IMR-90 (cell line): ENCODE results near the gene ATP8B2. TPM values are rescaled to one million over a fixed set of nuclear protein-coding genes. Genes with fewer than 3 reads are reported as not detected.

ENCODE experiments used
- ATAC-seq: fragments of 200-7000 bp; cut with Tn5 transposase; 2 replicates; pipeline ENCODE4 v1.9.1; 2020; ENCODE audit warnings: low read depth, mild to moderate bottlenecking, moderate library complexity
- BruUV-seq: library from RNA; stranded (reverse); fragments of 400-500 nt; replicated peaks from 2 replicates; lab custom pipeline; 2021; lab: Mats Ljungman, UMichigan
- CTCF ChIA-PET: fragments of 300-600 bp; formaldehyde crosslinking; extraction: SDS; loops from one replicate; lab custom pipeline; 2021; ENCODE audit warnings: antibody characterized with exemption; lab: Yijun Ruan, JAX
- POLR2A ChIA-PET: fragments of 300-600 bp; sonication (Branson Sonifier 250); formaldehyde crosslinking; loops from one replicate; lab custom pipeline; 2022; ENCODE audit warnings: antibody characterized with exemption; ENCODE audit not compliant: unreplicated experiment; lab: Charles Lee
- DNase-seq: peaks from one replicate; pipeline ENCODE4 v3.0.0; 2013
- H2AFZ ChIP-seq: replicated peaks from 2 replicates; pipeline ENCODE3; 2013; ENCODE audit warnings: low read length, mild to moderate bottlenecking; ENCODE audit not compliant: poor library complexity
- H2AK5ac ChIP-seq: 2 replicates; pipeline ENCODE4 v1.6.1; 2013; ENCODE audit warnings: low read depth, low read length, inconsistent platforms
- H2AK9ac ChIP-seq: replicated peaks from 2 replicates; pipeline ENCODE3; 2013; ENCODE audit warnings: mild to moderate bottlenecking, low read depth, low read length, moderate library complexity; ENCODE audit not compliant: poor library complexity
- H2BK120ac ChIP-seq: 2 replicates; pipeline ENCODE4 v1.6.1; 2013; ENCODE audit warnings: low read depth, low read length, inconsistent platforms
- H2BK15ac ChIP-seq: 3 replicates; pipeline ENCODE4 v1.6.1; 2013; ENCODE audit warnings: low read depth, low read length, inconsistent platforms
- H2BK20ac ChIP-seq: 2 replicates; pipeline ENCODE4 v1.6.1; 2013; ENCODE audit warnings: low read depth, mild to moderate bottlenecking, inconsistent platforms, low read length, moderate library complexity
- H2BK5ac ChIP-seq: 2 replicates; pipeline ENCODE4 v1.6.1; 2013; ENCODE audit warnings: mild to moderate bottlenecking, low read depth, low read length, inconsistent platforms; ENCODE audit not compliant: poor library complexity, severe bottlenecking
- H3K14ac ChIP-seq: replicated peaks from 2 replicates; pipeline ENCODE4 v1.6.1; 2013; ENCODE audit warnings: low read depth, low read length, inconsistent platforms
- H3K18ac ChIP-seq: 2 replicates; pipeline ENCODE4 v1.6.1; 2013; ENCODE audit warnings: low read depth, low read length, control low read depth
- H3K23ac ChIP-seq: 2 replicates; pipeline ENCODE4 v1.6.1; 2013; ENCODE audit warnings: low read depth, low read length, inconsistent platforms
- H3K27ac ChIP-seq: 2 replicates; pipeline ENCODE4 v1.5.1; 2013; ENCODE audit warnings: mild to moderate bottlenecking, control low read depth, low read length; ENCODE audit not compliant: insufficient read depth
- H3K27me3 ChIP-seq: 2 replicates; pipeline ENCODE4 v1.6.1; 2013; ENCODE audit warnings: low read length; ENCODE audit not compliant: control insufficient read depth, insufficient read depth
- H3K36me3 ChIP-seq: 2 replicates; pipeline ENCODE4 v1.6.1; 2013; ENCODE audit warnings: low read length, mixed read lengths; ENCODE audit not compliant: control insufficient read depth, insufficient read depth
- H3K4ac ChIP-seq: 2 replicates; pipeline ENCODE4 v1.6.1; 2013; ENCODE audit warnings: low read depth, low read length, inconsistent platforms
- H3K4me1 ChIP-seq: 2 replicates; pipeline ENCODE4 v1.6.1; 2013; ENCODE audit warnings: low read length, mixed read lengths; ENCODE audit not compliant: control insufficient read depth, insufficient read depth
- H3K4me2 ChIP-seq: 2 replicates; pipeline ENCODE4 v1.6.1; 2013; ENCODE audit warnings: low read depth, mild to moderate bottlenecking, control low read depth, low read length, moderate library complexity
- H3K4me3 ChIP-seq: 2 replicates; pipeline ENCODE4 v1.5.1; 2013; ENCODE audit warnings: low read depth, mild to moderate bottlenecking, control low read depth, low read length, moderate library complexity; ENCODE audit not compliant: insufficient read depth
- H3K56ac ChIP-seq: 2 replicates; pipeline ENCODE4 v1.6.1; 2013; ENCODE audit warnings: low read length, inconsistent platforms; ENCODE audit not compliant: insufficient read depth; ENCODE audit errors: extremely low read depth
- H3K79me1 ChIP-seq, 2 experiments: 2 replicates each; pipeline ENCODE4 v1.6.1; 2013; ENCODE audit warnings: low read length in 2 of 2, inconsistent platforms in 1 of 2, low read depth in 1 of 2
- H3K9ac ChIP-seq: 2 replicates; pipeline ENCODE4 v1.6.1; 2013; ENCODE audit warnings: low read depth, low read length, control low read depth
- H3K9me1 ChIP-seq: 2 replicates; pipeline ENCODE4 v1.6.1; 2013; ENCODE audit warnings: low read length, inconsistent platforms; ENCODE audit not compliant: insufficient read depth
- H3K9me3 ChIP-seq: 2 replicates; pipeline ENCODE4 v1.6.1; 2013; ENCODE audit warnings: low read length; ENCODE audit not compliant: control insufficient read depth, insufficient read depth
- H4K20me1 ChIP-seq: 2 replicates; pipeline ENCODE4 v1.6.1; 2013; ENCODE audit warnings: low read length, inconsistent platforms; ENCODE audit not compliant: insufficient read depth
- H4K5ac ChIP-seq: 2 replicates; pipeline ENCODE4 v1.6.1; 2013; ENCODE audit warnings: mild to moderate bottlenecking, low read depth, low read length, control low read depth
- H4K8ac ChIP-seq, 2 experiments: 2 replicates each; pipeline ENCODE4 v1.6.1; 2013; ENCODE audit warnings: low read depth in 2 of 2, low read length in 2 of 2, control low read depth in 1 of 2, inconsistent platforms in 1 of 2
- H4K91ac ChIP-seq: 2 replicates; pipeline ENCODE4 v1.6.1; 2013; ENCODE audit warnings: low read depth, low read length, inconsistent platforms; ENCODE audit not compliant: insufficient read depth
- BHLHE40 ChIP-seq: fragments of 150-350 bp; IDR thresholded peaks from 2 replicates; pipeline ENCODE4 v1.6.1; 2016; ENCODE audit warnings: mild to moderate bottlenecking, low read depth, low read length
- CEBPB ChIP-seq: IDR thresholded peaks from 2 replicates; pipeline ENCODE4 v1.6.1; 2012; ENCODE audit warnings: low read depth, low read length, improper control_type of control experiment
- CHD1 ChIP-seq: IDR thresholded peaks from 2 replicates; pipeline ENCODE4 v1.6.1; 2012; ENCODE audit warnings: low read depth, low read length, improper control_type of control experiment
- ELK1 ChIP-seq: fragments of 150-350 bp; IDR thresholded peaks from 2 replicates; pipeline ENCODE4 v1.6.1; 2016; ENCODE audit warnings: low read depth, mild to moderate bottlenecking, low read length, moderate library complexity, borderline replicate concordance
- FOS ChIP-seq: fragments of 150-350 bp; IDR thresholded peaks from 2 replicates; pipeline ENCODE4 v1.6.1; 2016; ENCODE audit warnings: low read depth, low read length
- MAFK ChIP-seq: IDR thresholded peaks from 2 replicates; pipeline ENCODE4 v1.6.1; 2012; ENCODE audit warnings: low read depth, low read length, improper control_type of control experiment
- MAZ ChIP-seq: IDR thresholded peaks from 2 replicates; pipeline ENCODE4 v1.6.1; 2012; ENCODE audit warnings: low read depth, mild to moderate bottlenecking, low read length, improper control_type of control experiment, moderate library complexity, borderline replicate concordance
- MXI1 ChIP-seq: IDR thresholded peaks from 2 replicates; pipeline ENCODE4 v1.6.1; 2012; ENCODE audit warnings: low read depth, mild to moderate bottlenecking, low read length, moderate library complexity, borderline replicate concordance
- NFE2L2 ChIP-seq: fragments of 150-350 bp; IDR thresholded peaks from 2 replicates; pipeline ENCODE4 v1.6.1; 2016; ENCODE audit warnings: low read depth, mild to moderate bottlenecking, low read length
- POLR2A ChIP-seq: IDR thresholded peaks from 2 replicates; pipeline ENCODE4 v1.6.1; 2012; ENCODE audit warnings: mild to moderate bottlenecking, low read depth, low read length
- RAD21 ChIP-seq: IDR thresholded peaks from 2 replicates; pipeline ENCODE4 v1.6.1; 2012; ENCODE audit warnings: low read length, improper control_type of control experiment
- RCOR1 ChIP-seq: IDR thresholded peaks from 2 replicates; pipeline ENCODE4 v1.6.1; 2012; ENCODE audit warnings: mild to moderate bottlenecking, low read length, improper control_type of control experiment; ENCODE audit not compliant: insufficient replicate concordance
- SMC3 ChIP-seq: fragments of 150-350 bp; IDR thresholded peaks from 2 replicates; pipeline ENCODE4 v1.6.1; 2016; ENCODE audit warnings: low read depth, mild to moderate bottlenecking, antibody characterized with exemption, low read length, moderate library complexity
- USF2 ChIP-seq: fragments of 150-350 bp; IDR thresholded peaks from 2 replicates; pipeline ENCODE4 v1.6.1; 2017; ENCODE audit warnings: mild to moderate bottlenecking, antibody characterized with exemption, low read length, low read depth
- WGBS, 2 experiments: methylation state at CpG; one replicate each; pipeline versions ENCODE4 v1.1.5 to v1.1.7; 2013; ENCODE audit warnings: missing lambda C conversion rate in 2 of 2; ENCODE audit not compliant: insufficient read length in 1 of 2; ENCODE audit errors: extremely low coverage in 2 of 2; 5-methylcytosine and 5-hydroxymethylcytosine counted together
- dilution Hi-C: fragments of 300-500 bp; cut with HindIII; formaldehyde crosslinking; loops from one replicate; pipeline ENCODE4 v1.14.3; 2018; ENCODE audit warnings: low sequenced_read_pairs; ENCODE audit not compliant: unreplicated experiment
- in situ Hi-C: fragments of 300-500 bp; cut with MboI; formaldehyde crosslinking; loops from 3 replicates; pipeline ENCODE4 v1.14.3; 2019; ENCODE audit warnings: low sequenced_read_pairs, inconsistent platforms, mixed read lengths
- intact Hi-C: fragments of 100-400 bp; cut with micrococcal nuclease; formaldehyde crosslinking; loops from 2 replicates; pipeline ENCODE4 v1.10.0; 2022
- polyA plus RNA-seq, 3 experiments: library from polyadenylated mRNA; depleted of rRNA; stranded (reverse); fragments of >200 nt; gene quantifications; 2 replicates each; pipeline ENCODE4 v1.2.3, GENCODE V29; 2012; ENCODE audit warnings: low replicate concordance in 1 of 3
- total RNA-seq: library from RNA; depleted of rRNA; stranded (reverse); fragments of >200 nt; gene quantifications from 2 replicates; pipeline ENCODE4 v1.2.3, GENCODE V29; 2012

ATP8B2 gene
- total and polyA plus RNA-seq, 2 of the 4 experiments (the other 2 are of a cell fraction), result 79.4 to 91.0 TPM

- H3K4ac ChIP-seq, result no peak overlapping the region
These were observed 13.6 kb downstream of the ATP8B2 start for GRCh38 chr1:154338875-154339274.

More at GRCh38 chr1:154338875-154339274, 13.6 kb downstream of the ATP8B2 start:
- H3K27ac ChIP-seq, result no peak overlapping the region
- no peak overlapping the region for H4K91ac ChIP-seq
- H3K9ac ChIP-seq, result no peak overlapping the region
- H4K8ac ChIP-seq, result no peak overlapping the region
- in situ Hi-C loops, result loop anchor here (5.0 kb wide), 1 partner anchor 67 kb away; the partner anchor contains the start of gene HAX1
- peaks cover 10% of the 10 kb centered on the region; the same call in 1 of the 2 replicates for H4K20me1 ChIP-seq
- no peaks in the 10 kb centered on the region for H3K27me3 ChIP-seq
- intact Hi-C loops, result no loop called here
- H3K18ac ChIP-seq, result no peak overlapping the region
- H2BK20ac ChIP-seq, result no peak overlapping the region
- no peak overlapping the region for H3K23ac ChIP-seq
- dilution Hi-C loops, result no loop called here
- no peak overlapping the region for H2BK5ac ChIP-seq
- no peak overlapping the region for H2BK120ac ChIP-seq
- H3K14ac ChIP-seq, result no peak overlapping the region
- WGBS, 2 experiments, result no CpG with 5 or more reads among the region's 2 CpGs
- ATAC-seq (no peak), DNase-seq (no peak)
- no peak overlapping the region for H4K5ac ChIP-seq
- peaks cover 9% of the 10 kb centered on the region for H3K4me1 ChIP-seq
- peaks cover 5% of the 10 kb centered on the region; the same call in 1 of the 2 replicates for H3K9me1 ChIP-seq
- no peak overlapping the region for H2AK9ac ChIP-seq
- H3K9me3 ChIP-seq, result no peaks in the 10 kb centered on the region
- POLR2A ChIA-PET, result no interaction called here
- no peak overlapping the region for H3K56ac ChIP-seq
- no peak overlapping the region for H2BK15ac ChIP-seq
- no TSS peak for BruUV-seq
- peaks cover 15 to 35% of the 10 kb centered on the region in 2 experiments for H3K79me1 ChIP-seq
- H2AK5ac ChIP-seq, result no peak overlapping the region
- H3K4me2 ChIP-seq, result no peak overlapping the region
- H3K4me3 ChIP-seq, result no peak overlapping the region
- peaks cover 71% of the 10 kb centered on the region for H3K36me3 ChIP-seq
- CTCF ChIA-PET, result no interaction called here
- TF ChIP-seq MAFK, result no peak
- TF ChIP-seq POLR2A, result no peak
- TF ChIP-seq RAD21, result no peak
- TF ChIP-seq BHLHE40, result no peak
- no peak for TF ChIP-seq RCOR1
- TF ChIP-seq ELK1, result no peak
- no peak for TF ChIP-seq MAZ
- no peak for TF ChIP-seq NFE2L2
- no peak for TF ChIP-seq USF2
- no peak for TF ChIP-seq SMC3
- no peak for TF ChIP-seq MXI1
- no peak for TF ChIP-seq CEBPB
- TF ChIP-seq FOS, result no peak
- no peak for TF ChIP-seq CHD1
- no peak overlapping the region for H2AFZ ChIP-seq
